ENCODE data around the gene ZNF780B.

- TF ChIP-seq CTCF (IDR thresholded peaks at IDR 0.05; ENCODE audit: low read depth, low read length) (no peak), MAX (IDR thresholded peaks at IDR 0.05; ENCODE audit: low read depth, low read length) (no peak), POLR2A (IDR thresholded peaks at IDR 0.05; ENCODE audit: extremely low read depth, insufficient read length) (no peak)
Measured at GRCh38 chr19:40089462-40089861, 33.4 kb upstream of the ZNF780B start.
